BLaER1 treated with 17β-estradiol and CSF1 and Interleukin-3, amounts not matched to agents 10 nM and 100 nM (cell line): ENCODE data around the gene CNGA4.
"Not testable (repeated sequence)": the region's sequence is repeated elsewhere in the genome, so short reads cannot be mapped to it uniquely, and the experiment has no call there.

Experiments used
- H3K27ac ChIP-seq, 11 experiments: shearing (Covaris generic); formaldehyde crosslinking; 2 replicates each; pipeline ENCODE4 v1.8.1; 2022
- H3K27me3 ChIP-seq, 11 experiments: shearing (Covaris generic); formaldehyde crosslinking; 2 replicates each; pipeline ENCODE4 v1.8.1; 2022
- H3K36me3 ChIP-seq, 11 experiments: shearing (Covaris generic); formaldehyde crosslinking; 2 replicates each; pipeline ENCODE4 v1.8.1; 2022
- H3K4me1 ChIP-seq, 10 experiments: shearing (Covaris generic); formaldehyde crosslinking; 2 replicates each; pipeline ENCODE4 v1.8.1; 2022
- H3K4me2 ChIP-seq, 11 experiments: shearing (Covaris generic); formaldehyde crosslinking; 2 replicates each; pipeline ENCODE4 v1.8.1; 2022
- H3K4me3 ChIP-seq, 10 experiments: shearing (Covaris generic); formaldehyde crosslinking; 2 replicates each; pipeline ENCODE4 v1.8.1; 2022
- H3K9ac ChIP-seq, 11 experiments: shearing (Covaris generic); formaldehyde crosslinking; 2 replicates each; pipeline ENCODE4 v1.8.1; 2022
- H3K9me3 ChIP-seq, 11 experiments: shearing (Covaris generic); formaldehyde crosslinking; replicated peaks in 1 of 11; 2 replicates each; pipeline ENCODE4 v1.8.1; 2022
- H4K20me1 ChIP-seq, 11 experiments: shearing (Covaris generic); formaldehyde crosslinking; 2 replicates each; pipeline ENCODE4 v1.8.1; 2022
- Cebpa-rat ChIP-seq, 11 experiments: shearing (Covaris generic); IDR thresholded peaks; 2 replicates each; pipeline ENCODE4 v1.8.1; 2022

CNGA4 gene

DNA sequence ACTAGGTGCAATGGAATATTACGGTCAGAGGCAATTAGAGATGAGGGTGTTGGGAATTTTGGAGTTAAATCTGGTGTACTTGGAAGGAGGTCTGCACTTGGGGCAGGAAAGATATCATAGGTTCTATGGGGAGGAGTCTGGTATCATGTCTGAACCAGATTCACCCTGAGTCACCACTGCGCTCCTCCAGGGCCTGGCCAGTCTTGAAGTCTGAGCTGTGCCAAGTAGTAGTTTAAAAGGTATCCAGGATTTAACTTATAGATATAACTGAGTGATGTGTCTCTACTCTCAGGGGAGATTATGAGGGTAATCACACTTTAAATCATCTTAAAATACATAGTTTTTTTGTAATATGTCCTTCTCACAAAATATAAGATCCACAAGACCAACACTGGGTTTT is 6.6 kb downstream of the CNGA4 start:
- Histone ChIP-seq H3K36me3 (no peaks in the 10 kb centered on the region), H3K9me3 (peaks cover 0 to 7% (median under 1%) of the 10 kb centered on the region in 11 experiments; a peak in 9 of 22 replicates), H3K4me3 (no peak overlapping the region), H3K27ac (no peak overlapping the region), H3K9ac (no peak overlapping the region), H4K20me1 (no peaks in the 10 kb centered on the region), H3K27me3 (no peaks in the 10 kb centered on the region), H3K4me2 (no peak overlapping the region), H3K4me1 (peaks cover 0 to 7% (median 6%) of the 10 kb centered on the region in 10 experiments; a peak in 12 of 20 replicates)
- no peak for TF ChIP-seq Cebpa-rat (IDR thresholded peaks at IDR 0.05)

DNA sequence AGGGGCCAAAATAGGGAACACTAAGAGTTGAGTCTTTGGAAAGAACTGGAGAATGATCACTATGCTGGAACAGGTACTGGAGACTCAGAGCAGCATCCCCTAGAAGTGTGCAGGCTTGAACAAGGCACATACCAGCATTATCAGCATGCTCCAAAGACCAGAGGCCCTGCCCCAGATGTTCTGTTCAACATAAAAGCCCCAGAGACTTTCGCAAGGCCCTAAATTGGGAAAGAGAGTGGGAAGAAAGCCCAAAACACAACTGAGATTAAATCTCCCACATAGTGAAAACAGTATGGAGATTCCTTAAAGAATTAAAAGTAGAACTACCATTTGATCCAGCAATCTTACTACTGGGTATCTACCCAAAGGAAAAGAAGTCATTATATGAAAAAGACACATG is 9.4 kb downstream of the CNGA4 start:
- no peak overlapping the region for H3K9ac ChIP-seq
- H3K4me1 ChIP-seq = no peaks in the 10 kb centered on the region
- H3K27ac ChIP-seq = no peak overlapping the region
- peaks cover 0 to 7% (median 0%) of the 10 kb centered on the region in 11 experiments; a peak in 2 of 22 replicates for H3K9me3 ChIP-seq
- no peak for TF ChIP-seq Cebpa-rat (IDR thresholded peaks at IDR 0.05)
- H3K36me3 ChIP-seq = no peaks in the 10 kb centered on the region
- no peak overlapping the region for H3K4me3 ChIP-seq
- H3K4me2 ChIP-seq = no peak overlapping the region
- no peaks in the 10 kb centered on the region for H4K20me1 ChIP-seq
- H3K27me3 ChIP-seq = no peaks in the 10 kb centered on the region

GRCh38 chr11:6248897-6249296 is 10.0 kb downstream of the CNGA4 start:
- H3K27ac ChIP-seq, H3K36me3 ChIP-seq, H3K9me3 ChIP-seq, H3K4me2 ChIP-seq, H3K4me3 ChIP-seq, H3K9ac ChIP-seq, H3K27me3 ChIP-seq, H3K4me1 ChIP-seq, H4K20me1 ChIP-seq: not testable (repeated sequence)

- Histone ChIP-seq H3K4me2 (no peak overlapping the region), H3K27me3 (no peaks in the 10 kb centered on the region), H3K9me3 (peaks cover 0 to 7% (median 0%) of the 10 kb centered on the region in 11 experiments; a peak in 2 of 22 replicates), H4K20me1 (no peaks in the 10 kb centered on the region), H3K36me3 (no peaks in the 10 kb centered on the region), H3K4me3 (no peak overlapping the region), H3K27ac (no peak overlapping the region), H3K9ac (no peak overlapping the region), H3K4me1 (no peaks in the 10 kb centered on the region)
- TF ChIP-seq Cebpa-rat (IDR thresholded peaks at IDR 0.05) = no peak
These were observed 11.1 kb downstream of the CNGA4 start for GRCh38 chr11:6249770-6250555.

GRCh38 chr11:6251120-6251733 is 12.3 kb downstream of the CNGA4 start:
- H3K27me3 ChIP-seq = no peaks in the 10 kb centered on the region
- no peak overlapping the region for H3K27ac ChIP-seq
- H4K20me1 ChIP-seq = no peaks in the 10 kb centered on the region
- no peaks in the 10 kb centered on the region for H3K36me3 ChIP-seq
- H3K9ac ChIP-seq = no peak overlapping the region
- no peak overlapping the region for H3K4me2 ChIP-seq
- H3K9me3 ChIP-seq = peaks cover 0 to 7% (median 0%) of the 10 kb centered on the region in 11 experiments; a peak in 2 of 22 replicates
- no peaks in the 10 kb centered on the region for H3K4me1 ChIP-seq
- no peak overlapping the region for H3K4me3 ChIP-seq
- no peak for TF ChIP-seq Cebpa-rat (IDR thresholded peaks at IDR 0.05)

GRCh38 chr11:6251990-6252473 is 13.1 kb downstream of the CNGA4 start:
- Histone ChIP-seq H3K27me3 (no peaks in the 10 kb centered on the region), H3K4me2 (no peak overlapping the region), H3K9me3 (peaks cover 0 to 7% (median 0%) of the 10 kb centered on the region in 11 experiments; a peak in 2 of 22 replicates), H3K9ac (no peak overlapping the region), H3K4me3 (no peak overlapping the region), H4K20me1 (no peaks in the 10 kb centered on the region), H3K4me1 (no peaks in the 10 kb centered on the region), H3K27ac (no peak overlapping the region), H3K36me3 (no peaks in the 10 kb centered on the region)
- TF ChIP-seq Cebpa-rat (IDR thresholded peaks at IDR 0.05) = no peak

GRCh38 chr11:6253197-6253596 is 14.3 kb downstream of the CNGA4 start:
- peaks cover 0 to 7% (median 0%) of the 10 kb centered on the region in 11 experiments; a peak in 2 of 22 replicates for H3K9me3 ChIP-seq
- no peaks in the 10 kb centered on the region for H4K20me1 ChIP-seq
- H3K4me1 ChIP-seq = no peaks in the 10 kb centered on the region
- H3K9ac ChIP-seq = no peak overlapping the region
- H3K36me3 ChIP-seq = no peaks in the 10 kb centered on the region
- no peak for TF ChIP-seq Cebpa-rat (IDR thresholded peaks at IDR 0.05)
- no peaks in the 10 kb centered on the region for H3K27me3 ChIP-seq
- H3K4me2 ChIP-seq = no peak overlapping the region
- H3K4me3 ChIP-seq = no peak overlapping the region
- H3K27ac ChIP-seq = no peak overlapping the region

GRCh38 chr11:6258141-6258540 is 19.3 kb downstream of the CNGA4 start:
- H4K20me1 ChIP-seq = no peaks in the 10 kb centered on the region
- H3K36me3 ChIP-seq = no peaks in the 10 kb centered on the region
- no peaks in the 10 kb centered on the region for H3K27me3 ChIP-seq
- H3K9ac ChIP-seq = no peak overlapping the region
- H3K4me2 ChIP-seq = no peak overlapping the region
- H3K27ac ChIP-seq = no peak overlapping the region
- TF ChIP-seq Cebpa-rat (IDR thresholded peaks at IDR 0.05) = no peak
- peaks cover 0 to 11% (median 0%) of the 10 kb centered on the region in 11 experiments; a peak in 3 of 22 replicates for H3K9me3 ChIP-seq
- no peaks in the 10 kb centered on the region for H3K4me1 ChIP-seq
- H3K4me3 ChIP-seq = no peak overlapping the region

GRCh38 chr11:6258571-6259081 is 19.7 kb downstream of the CNGA4 start:
- H3K27ac ChIP-seq = no peak overlapping the region
- no peaks in the 10 kb centered on the region for H3K27me3 ChIP-seq
- H3K9me3 ChIP-seq = peaks cover 0 to 11% (median 0%) of the 10 kb centered on the region in 11 experiments; a peak in 3 of 22 replicates
- no peaks in the 10 kb centered on the region for H3K4me1 ChIP-seq
- no peaks in the 10 kb centered on the region for H4K20me1 ChIP-seq
- TF ChIP-seq Cebpa-rat (IDR thresholded peaks at IDR 0.05) = no peak
- no peak overlapping the region for H3K4me2 ChIP-seq
- H3K36me3 ChIP-seq = no peaks in the 10 kb centered on the region
- H3K9ac ChIP-seq = no peak overlapping the region
- no peak overlapping the region for H3K4me3 ChIP-seq
